A549 (cell line): ENCODE data around the gene GSTO2. TPM values are rescaled to one million over a fixed set of nuclear protein-coding genes. Genes with fewer than 3 reads are reported as not detected.

Source experiments
- ATAC-seq, 2 experiments: fragments of 200-7000 bp in 1 of 2; fragments of >200 bp in 1 of 2; cut with Nextera tagmentation in 1 of 2; cut with Tn5 transposase in 1 of 2; 3 replicates each; pipeline versions ENCODE4 v1.8.0 to v1.9.1; 2018 to 2020; ENCODE audit warnings: mild to moderate bottlenecking in 1 of 2, moderate library complexity in 1 of 2
- CTCF ChIA-PET: fragments of 300-600 bp; sonication (Branson Sonifier 250); formaldehyde crosslinking; extraction: SDS; loops from one replicate; lab custom pipeline; 2021; ENCODE audit warnings: antibody characterized with exemption, inconsistent platforms; lab: Yijun Ruan, JAX
- POLR2A ChIA-PET: fragments of 350-600 bp; formaldehyde crosslinking; extraction: SDS; loops from one replicate; lab custom pipeline; 2021; ENCODE audit warnings: antibody characterized with exemption, inconsistent platforms; lab: Yijun Ruan, JAX
- DNase-seq, 2 experiments: peaks; one replicate each; pipeline versions ENCODE4 v3.0.0 to v3.0.0-alpha.2; 2011 to 2016; ENCODE audit warnings: low read depth in 1 of 2, low spot score in 1 of 2
- FAIRE-seq: peaks from 2 replicates; lab custom pipeline; 2011; peaks lifted over from hg19 to GRCh38; lab: Jason Lieb, UNC
- H3K27ac ChIP-seq, 2 experiments: fragments of >200 bp; sonication (Bioruptor Twin); formaldehyde crosslinking; 3 replicates each; pipeline ENCODE4 v1.5.1; 2016 to 2017
- H3K4me1 ChIP-seq: fragments of >200 bp; sonication (Bioruptor Twin); formaldehyde crosslinking; 3 replicates; pipeline ENCODE4 v1.6.1; 2016
- H3K4me2 ChIP-seq: fragments of >200 bp; sonication (Bioruptor Twin); formaldehyde crosslinking; 3 replicates; pipeline ENCODE4 v1.6.1; 2016
- H3K4me3 ChIP-seq: fragments of >200 bp; sonication (Bioruptor Twin); formaldehyde crosslinking; 3 replicates; pipeline ENCODE4 v1.5.1; 2016
- H3K9me3 ChIP-seq: fragments of >200 bp; sonication (Bioruptor Twin); formaldehyde crosslinking; 3 replicates; pipeline ENCODE4 v1.6.1; 2016
- CEBPB ChIP-seq, 2 experiments: fragments of >200 bp in 1 of 2; sonication (Bioruptor Twin) in 1 of 2; formaldehyde crosslinking in 1 of 2; IDR thresholded peaks; 2 replicates each; pipeline ENCODE4 v1.6.1; 2012 to 2016
- EP300 ChIP-seq, 2 experiments: fragments of >200 bp; sonication (Bioruptor Twin); formaldehyde crosslinking; IDR thresholded peaks; 2 replicates in 1 of 2; 3 replicates in 1 of 2; pipeline ENCODE4 v1.6.1; 2016 to 2017
- ESRRA ChIP-seq: fragments of 150-350 bp; IDR thresholded peaks from 2 replicates; pipeline ENCODE4 v1.6.1; 2014; ENCODE audit warnings: mild to moderate bottlenecking, low read length, borderline replicate concordance
- FOSB ChIP-seq: fragments of 250-450 bp; sonication (Bioruptor Pico); IDR thresholded peaks from 2 replicates; pipeline ENCODE4 v1.5.0; 2020; ENCODE audit warnings: mild to moderate bottlenecking, moderate library complexity
- FOSL2 ChIP-seq, 2 experiments: fragments of 450-650 bp in 1 of 2; fragments of >200 bp in 1 of 2; sonication (Bioruptor Twin) in 1 of 2; formaldehyde crosslinking; IDR thresholded peaks; 2 replicates each; pipeline versions ENCODE4 v1.5.0 to v1.6.1; 2016 to 2020; ENCODE audit warnings: mild to moderate bottlenecking in 1 of 2, moderate library complexity in 1 of 2
- FOXS1 ChIP-seq: fragments of 250-450 bp; sonication (Bioruptor Pico); IDR thresholded peaks from 2 replicates; pipeline ENCODE4 v1.5.0; 2020; ENCODE audit warnings: mild to moderate bottlenecking, moderate library complexity
- GATA3 ChIP-seq: IDR thresholded peaks from 2 replicates; pipeline ENCODE4 v1.6.1; 2012; ENCODE audit warnings: borderline replicate concordance
- HDAC2 ChIP-seq: fragments of 200-600 bp; sonication (generic); IDR thresholded peaks from 2 replicates; pipeline ENCODE4 v1.6.1; 2016
- HEYL ChIP-seq: fragments of 250-450 bp; sonication (Bioruptor Pico); IDR thresholded peaks from 2 replicates; pipeline ENCODE4 v1.8.0; 2021; ENCODE audit warnings: mild to moderate bottlenecking, moderate library complexity
- HOXB13 ChIP-seq: fragments of 250-450 bp; sonication (Bioruptor Pico); IDR thresholded peaks from 2 replicates; pipeline ENCODE4 v1.5.0; 2020; ENCODE audit warnings: low read depth, mild to moderate bottlenecking, moderate library complexity
- HOXB5 ChIP-seq: fragments of 250-450 bp; sonication (Bioruptor Pico); IDR thresholded peaks from 2 replicates; pipeline ENCODE4 v1.5.0; 2020; ENCODE audit warnings: mild to moderate bottlenecking, moderate library complexity
- JUNB ChIP-seq: fragments of >200 bp; sonication (Bioruptor Twin); formaldehyde crosslinking; IDR thresholded peaks from 2 replicates; pipeline ENCODE4 v1.6.1; 2016
- KDM5A ChIP-seq: fragments of 200-600 bp; sonication (generic); IDR thresholded peaks from 2 replicates; pipeline ENCODE4 v1.6.1; 2016; ENCODE audit warnings: antibody characterized with exemption, mild to moderate bottlenecking
- MAFK ChIP-seq: fragments of 450-650 bp; IDR thresholded peaks from 2 replicates; pipeline ENCODE4 v1.6.1; 2014; ENCODE audit not compliant: partially characterized antibody
- MAZ ChIP-seq: fragments of 150-350 bp; IDR thresholded peaks from 2 replicates; pipeline ENCODE4 v1.6.1; 2014; ENCODE audit warnings: antibody characterized with exemption, low read depth, low read length, borderline replicate concordance
- NPAS2 ChIP-seq: fragments of 250-450 bp; sonication (Bioruptor Pico); IDR thresholded peaks from 2 replicates; pipeline ENCODE4 v1.8.0; 2022; ENCODE audit warnings: mild to moderate bottlenecking, moderate library complexity, borderline replicate concordance
- POLR2A ChIP-seq: IDR thresholded peaks from 2 replicates; pipeline ENCODE4 v1.6.1; 2012; ENCODE audit warnings: mild to moderate bottlenecking, low read length
- RAD21 ChIP-seq, 2 experiments: fragments of >200 bp in 1 of 2; sonication (Bioruptor Twin) in 1 of 2; formaldehyde crosslinking in 1 of 2; IDR thresholded peaks in 1 of 2; conservative IDR thresholded peaks in 1 of 2; 2 replicates in 1 of 2; 3 replicates in 1 of 2; pipeline ENCODE4 v1.6.1; 2012 to 2018; ENCODE audit warnings: inconsistent platforms in 1 of 2
- RARB ChIP-seq: fragments of 250-450 bp; sonication (Bioruptor Pico); IDR thresholded peaks from 2 replicates; pipeline ENCODE4 v1.8.0; 2021; ENCODE audit warnings: mild to moderate bottlenecking, moderate library complexity
- SMC3 ChIP-seq: fragments of >200 bp; sonication (Bioruptor Twin); formaldehyde crosslinking; IDR thresholded peaks from 3 replicates; pipeline ENCODE4 v1.6.1; 2018; ENCODE audit warnings: inconsistent platforms
- SREBF2 ChIP-seq: fragments of 450-650 bp; IDR thresholded peaks from 2 replicates; pipeline ENCODE4 v1.6.1; 2014; ENCODE audit warnings: mild to moderate bottlenecking, moderate library complexity
- TFCP2L1 ChIP-seq: fragments of 250-450 bp; sonication (Bioruptor Pico); IDR thresholded peaks from 2 replicates; pipeline ENCODE4 v1.5.0; 2021; ENCODE audit warnings: mild to moderate bottlenecking
- ZC3H11A ChIP-seq: fragments of 450-650 bp; IDR thresholded peaks from 2 replicates; pipeline ENCODE4 v1.6.1; 2014; ENCODE audit warnings: antibody characterized with exemption, mild to moderate bottlenecking
- ZNF302 ChIP-seq: fragments of 250-450 bp; sonication (Bioruptor Pico); IDR thresholded peaks from 2 replicates; pipeline ENCODE4 v1.9.0; 2021; ENCODE audit warnings: inconsistent platforms, mild to moderate bottlenecking, moderate library complexity
- WGBS: methylation state at CpG from one replicate; pipeline ENCODE4 v1.1.6; 2017; ENCODE audit errors: missing lambda C conversion rate; 5-methylcytosine and 5-hydroxymethylcytosine counted together
- polyA plus RNA-seq, 4 experiments: library from polyadenylated mRNA; depleted of rRNA in 3 of 4; stranded (reverse); fragments of >200 nt; fragmentation: RNase III in 1 of 4; extraction: RNeasy Plus Mini Kit Qiagen cat#74134 plus additional on column Dnase treatment in 1 of 4; gene quantifications; 2 replicates in 3 of 4; 3 replicates in 1 of 4; pipeline ENCODE4 v1.2.3, GENCODE V29; 2011 to 2017
- TF ChIP-seq, protein P1 (sequence below): fragments of 150-350 bp; IDR thresholded peaks from 2 replicates; pipeline ENCODE4 v1.6.1; 2014; ENCODE audit warnings: low read depth, mild to moderate bottlenecking, low read length
- TF ChIP-seq, protein P2 (sequence below): fragments of >200 bp; sonication (Bioruptor Twin); formaldehyde crosslinking; IDR thresholded peaks from 2 replicates; pipeline ENCODE4 v1.6.1; 2016

GSTO2 gene
- polyA plus RNA-seq, 2 of the 4 experiments (the other 2 are of a cell fraction): 1.3 to 5.7 TPM

DNA sequence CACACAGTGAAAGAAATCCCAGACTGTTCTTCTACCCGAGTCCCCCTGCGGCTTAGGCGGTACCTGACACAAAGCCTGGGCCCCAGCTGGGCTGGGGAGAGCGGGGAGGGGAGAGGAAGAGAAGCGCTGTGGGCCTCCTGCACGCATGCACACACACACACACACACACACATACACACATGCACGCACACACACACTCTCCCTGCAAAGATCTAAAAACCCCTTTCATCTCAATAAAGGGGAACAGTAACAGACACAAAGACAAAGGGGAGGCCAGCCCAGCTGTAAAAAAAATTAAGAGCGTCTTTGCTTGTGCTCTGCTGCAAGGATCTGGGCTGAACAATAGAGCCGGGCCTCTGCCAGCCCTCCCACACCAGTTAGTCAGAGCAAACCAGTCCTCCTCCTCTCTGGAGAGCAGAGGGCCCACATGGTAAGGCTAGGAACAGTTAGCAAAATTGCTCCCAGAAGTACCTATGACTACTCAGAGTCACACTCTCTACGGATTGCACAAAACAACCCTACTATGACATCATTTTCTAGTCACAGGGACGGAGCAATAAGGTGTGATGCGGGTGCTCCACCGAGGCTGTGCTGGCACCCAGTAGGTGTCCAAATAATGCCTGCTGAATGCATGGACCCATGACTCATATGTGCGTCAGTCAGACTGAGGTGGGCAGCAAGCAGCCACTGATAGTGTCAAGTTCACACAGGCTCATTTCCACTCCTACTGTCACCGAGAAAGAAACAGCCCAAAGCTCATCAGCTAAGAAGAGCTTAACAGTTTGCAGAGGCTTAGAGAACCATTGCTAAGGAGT is 60.1 kb downstream of the GSTO2 start (continued):
- TF ChIP-seq MAZ: no peak
- TF ChIP-seq, protein P1, sequence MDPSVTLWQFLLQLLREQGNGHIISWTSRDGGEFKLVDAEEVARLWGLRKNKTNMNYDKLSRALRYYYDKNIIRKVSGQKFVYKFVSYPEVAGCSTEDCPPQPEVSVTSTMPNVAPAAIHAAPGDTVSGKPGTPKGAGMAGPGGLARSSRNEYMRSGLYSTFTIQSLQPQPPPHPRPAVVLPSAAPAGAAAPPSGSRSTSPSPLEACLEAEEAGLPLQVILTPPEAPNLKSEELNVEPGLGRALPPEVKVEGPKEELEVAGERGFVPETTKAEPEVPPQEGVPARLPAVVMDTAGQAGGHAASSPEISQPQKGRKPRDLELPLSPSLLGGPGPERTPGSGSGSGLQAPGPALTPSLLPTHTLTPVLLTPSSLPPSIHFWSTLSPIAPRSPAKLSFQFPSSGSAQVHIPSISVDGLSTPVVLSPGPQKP: no peak
- no peak for TF ChIP-seq FOSB (CRISPR knock-in tag)
- no peak for TF ChIP-seq SREBF2
- no peak for TF ChIP-seq ZC3H11A
- no peak for TF ChIP-seq HDAC2

DNA sequence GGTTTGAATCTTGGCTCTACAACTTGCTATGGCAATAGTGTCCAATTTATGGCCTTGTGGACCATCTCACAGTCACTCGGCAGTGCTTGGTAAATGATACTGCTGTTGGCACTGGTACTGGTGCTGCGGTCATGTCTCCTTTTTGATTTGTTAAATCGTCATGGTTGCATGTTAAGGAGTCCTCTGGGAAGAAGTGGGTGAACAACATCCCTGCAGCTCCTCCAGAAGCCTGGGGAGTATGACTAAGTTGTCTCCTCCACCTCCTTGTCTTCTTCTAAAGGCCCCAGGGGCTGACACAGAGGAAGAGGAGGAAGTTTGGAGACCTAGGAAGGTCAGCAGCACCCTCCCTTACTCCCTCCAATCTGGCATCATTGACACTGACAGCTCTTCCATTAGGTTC is 60.8 kb downstream of the GSTO2 start:
- Histone ChIP-seq H3K9me3 (no peaks in the 10 kb centered on the region), H3K4me1 (peaks cover 77% of the 10 kb centered on the region), H3K27ac (peak overlapping the region; percentile 93 to 97), H3K4me3 (peak overlapping the region; percentile 14; the same call in 1 of the 3 replicates), H3K4me2 (peak overlapping the region; percentile 72)
- ChIA-PET CTCF (interaction anchor here (0.9 to 5.9 kb wide), 9 partner anchors 9 to 38 kb away, joined by 3 to 45 read pairs (median 4); partner anchors contain the start of genes CFAP58 and ITPRIP), POLR2A (interaction anchor here (1.3 to 2.1 kb wide), 3 partner anchors 8 to 24 kb away, joined by 3 to 17 read pairs (median 4); partner anchors contain the start of genes CFAP58 and ITPRIP)
- DNase-seq (peak in 1 of 2 experiments; percentile 48), ATAC-seq (peak; percentile 41 to 51), FAIRE-seq (no peak)
- 6% methylated on average over 3 of the region's 3 CpGs for WGBS
- no peak for TF ChIP-seq FOXS1 (CRISPR knock-in tag)
- no peak for TF ChIP-seq TFCP2L1
- TF ChIP-seq, protein P2, sequence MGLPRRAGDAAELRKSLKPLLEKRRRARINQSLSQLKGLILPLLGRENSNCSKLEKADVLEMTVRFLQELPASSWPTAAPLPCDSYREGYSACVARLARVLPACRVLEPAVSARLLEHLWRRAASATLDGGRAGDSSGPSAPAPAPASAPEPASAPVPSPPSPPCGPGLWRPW: no peak
- TF ChIP-seq GATA3: no peak
- no peak for TF ChIP-seq JUNB
- no peak for TF ChIP-seq SMC3
- no peak for TF ChIP-seq ESRRA
- TF ChIP-seq HOXB5 (CRISPR knock-in tag): no peak

DNA sequence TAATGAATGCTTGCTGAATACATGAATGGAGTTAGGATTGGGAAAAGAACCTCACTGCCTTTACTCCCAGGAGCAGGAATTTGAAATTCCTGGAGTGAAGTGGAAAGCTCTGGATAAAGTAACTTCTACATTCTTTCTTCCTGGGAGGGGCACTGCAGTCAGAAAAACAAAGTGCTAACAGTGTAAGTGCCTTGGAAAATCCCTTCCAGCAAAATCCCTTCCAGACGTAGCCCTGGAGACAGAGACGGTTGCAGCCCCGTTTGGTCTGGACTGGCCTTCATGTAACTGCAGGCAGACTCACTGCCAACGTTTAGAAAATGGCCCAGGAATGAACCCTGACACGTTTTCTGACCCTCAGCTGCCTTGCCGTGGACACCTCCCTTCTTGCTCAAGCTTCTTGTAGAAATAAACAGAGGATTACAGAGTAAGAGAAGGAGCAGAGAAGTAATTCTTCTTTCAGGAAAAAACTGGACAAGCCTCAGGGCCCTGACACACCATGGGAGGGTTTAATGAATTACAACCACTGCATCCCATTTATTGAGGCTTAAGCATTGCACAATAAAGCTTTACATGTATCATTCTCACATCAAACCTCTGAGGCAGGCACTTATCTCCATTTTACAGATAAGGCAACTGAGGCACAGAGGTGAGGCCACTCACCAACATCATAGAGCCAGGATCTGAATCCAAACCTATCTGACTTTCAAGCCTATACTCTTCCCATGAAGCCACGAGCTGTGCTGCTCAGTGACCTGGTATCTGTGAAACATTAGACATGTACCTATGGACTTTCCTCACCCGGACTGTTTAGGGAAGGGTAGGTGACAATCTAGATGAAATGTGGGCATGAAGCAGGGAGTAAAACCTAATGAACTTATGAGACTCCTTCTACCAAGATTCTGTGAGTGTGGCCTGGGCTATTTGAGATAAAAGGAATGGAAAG is 61.5 kb downstream of the GSTO2 start:
- ATAC-seq: peak; percentile 15 to 59; a peak in 5 of 6 replicates
- Histone ChIP-seq H3K4me1 (peaks cover 78% of the 10 kb centered on the region), H3K9me3 (no peaks in the 10 kb centered on the region)
- CTCF ChIA-PET: interaction anchor here (0.9 to 5.9 kb wide), 9 partner anchors 9 to 41 kb away, joined by 3 to 45 read pairs (median 4); partner anchors contain the start of genes CFAP58 and ITPRIP
- POLR2A ChIA-PET: interaction anchor here (1.6 to 2.1 kb wide), 2 partner anchors 8 to 25 kb away, joined by 3 to 17 read pairs; partner anchors contain the start of gene ITPRIP
- TF ChIP-seq FOSB (CRISPR knock-in tag) (no peak), RARB (peak; percentile 49; the same call in 1 of the 2 replicates), GATA3 (peak; percentile 47; the same call in 1 of the 2 replicates), TFCP2L1 (no peak), MAFK (no peak), NPAS2 (CRISPR knock-in tag) (no peak), HOXB13 (CRISPR knock-in tag) (no peak), EP300 (IDR thresholded peaks at IDR 0.05) (peak in 1 of 2 experiments; percentile 50; a peak in 1 of 5 replicates), HEYL (no peak), SREBF2 (no peak), KDM5A (no peak), HDAC2 (no peak), ZNF302 (CRISPR knock-in tag) (no peak), ZC3H11A (no peak), MAZ (no peak), RAD21 (conservative IDR thresholded peaks at IDR 0.05 in 1 of 2, IDR thresholded peaks at IDR 0.05 in 1 of 2) (no peak), CEBPB (IDR thresholded peaks at IDR 0.05) (peak; percentile 67 to 81), FOSL2 (IDR thresholded peaks at IDR 0.05) (0 out of 2 replicates have a peak, but pooled peaks have one; percentile 22), FOSL2 (CRISPR knock-in tag; IDR thresholded peaks at IDR 0.05) (peak; percentile 31; the same call in 1 of the 2 replicates), POLR2A (no peak), JUNB (no peak)
- TF ChIP-seq, protein P1: no peak
- TF ChIP-seq, all 56 proteins: peak for 5
- Histone ChIP-seq H3K4me3 (peak overlapping the region; percentile 14; the same call in 1 of the 3 replicates), H3K4me2 (peak overlapping the region; percentile 72), H3K27ac (peak overlapping the region; percentile 93 to 97)
- WGBS: 4% methylated on average over 8 of the region's 8 CpGs
- no peak for FAIRE-seq
- peak in 1 of 2 experiments; percentile 76 for DNase-seq
